ENCODE results near the gene CLTA. TPM values are rescaled to one million over a fixed set of nuclear protein-coding genes. Genes with fewer than 3 reads are reported as not detected.
A peak's percentile ranks its signal among the peaks of the same experiment; 100 is the strongest.

The CLTA gene
- total RNA-seq, 1 experiment from 2014 or later = 195 TPM

DNA sequence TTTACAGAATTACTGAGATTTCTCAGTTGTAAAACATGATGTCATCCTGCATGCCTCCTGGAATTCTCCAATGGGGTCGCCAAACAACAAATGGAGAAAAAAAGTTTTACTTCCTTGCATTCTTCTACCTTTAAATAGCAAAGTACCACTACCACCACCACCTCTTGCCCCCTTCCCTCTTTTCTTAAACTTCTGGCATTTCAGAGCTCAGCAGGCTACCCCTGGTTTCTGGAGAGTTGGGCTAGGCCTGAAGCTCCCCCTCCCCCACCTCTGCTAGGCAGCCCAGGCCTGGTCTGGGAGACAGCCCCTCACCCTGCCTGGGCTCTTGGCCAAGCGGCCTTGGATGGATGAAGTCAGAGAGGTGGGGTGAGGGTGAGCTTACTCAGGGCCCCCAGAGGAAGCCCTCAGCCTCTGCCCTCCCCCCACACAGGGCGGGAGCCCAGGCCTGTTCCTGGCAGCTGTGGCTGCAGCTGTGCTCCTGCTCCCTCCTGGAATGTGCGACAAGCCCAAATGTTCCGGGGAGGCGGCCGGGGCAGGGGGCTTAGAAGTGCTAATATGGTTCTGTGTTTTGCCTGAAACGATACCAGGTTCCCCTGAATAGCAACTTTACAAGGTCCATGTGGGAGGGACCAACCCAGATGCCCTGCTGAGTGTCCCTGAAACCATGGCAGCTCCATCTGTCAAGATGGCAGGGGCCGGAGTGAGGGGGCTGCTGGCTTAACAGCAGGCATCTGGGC lies 27.5 kb upstream of the CLTA start:
- H3K79me1 ChIP-seq (ENCODE audit: insufficient read depth, low read depth, low read length, poor library complexity, severe bottlenecking) = no peaks in the 10 kb centered on the region
- peak; percentile 92 for DNase-seq
- H3K4me3 Mint-ChIP-seq = peak overlapping the region in 1 of 2 experiments; percentile 67; a peak in 3 of 5 replicates

More for the DNA sequence above, 27.5 kb upstream of the CLTA start:
- Histone ChIP-seq H2AFZ (ENCODE audit: low read length) (no peak overlapping the region), H4K5ac (ENCODE audit: insufficient read length, low read depth, low read length) (no peak overlapping the region), H3K27ac (ENCODE audit: insufficient read length, low read depth, low read length) (peak overlapping the region; percentile 79), H3K23ac (ENCODE audit: insufficient read length, low read depth, low read length) (no peak overlapping the region), H4K91ac (ENCODE audit: insufficient read length, low read depth, low read length) (no peak overlapping the region), H2AK5ac (ENCODE audit: insufficient read length, low read length) (no peak overlapping the region), H3T11ph (ENCODE audit: low read length) (no peak overlapping the region), H2BK120ac (ENCODE audit: low read depth, low read length, poor library complexity, severe bottlenecking) (no peak overlapping the region), H3K9me3 (ENCODE audit: control insufficient read depth, low read depth, low read length) (no peaks in the 10 kb centered on the region), H4K20me1 (ENCODE audit: control insufficient read depth, insufficient read depth, insufficient read length) (no peaks in the 10 kb centered on the region), H3K79me2 (ENCODE audit: insufficient read depth, low read length) (no peaks in the 10 kb centered on the region), H3K4me2 (ENCODE audit: insufficient read depth, insufficient read length, low read length) (peak overlapping the region; percentile 0), H3K4ac (ENCODE audit: low read depth, low read length) (no peak overlapping the region; the same call in 1 of the 2 replicates), H2BK20ac (ENCODE audit: low read depth, low read length, poor library complexity, severe bottlenecking) (no peak overlapping the region), H4K8ac (replicated peaks; ENCODE audit: insufficient read length, low read depth, low read length) (no peak overlapping the region), H3K23me2 (ENCODE audit: insufficient read length, low read depth, low read length, poor library complexity, severe bottlenecking) (no peaks in the 10 kb centered on the region), H2BK12ac (ENCODE audit: insufficient read length, low read depth, low read length) (no peak overlapping the region), H2BK5ac (ENCODE audit: insufficient read length, low read length) (no peak overlapping the region), H3K9ac (ENCODE audit: extremely low read depth, insufficient read length, low read length) (no peak overlapping the region), H3K56ac (ENCODE audit: insufficient read length, low read depth, low read length) (no peak overlapping the region), H3K27me3 (ENCODE audit: insufficient read depth, low read length) (no peaks in the 10 kb centered on the region), H3K18ac (ENCODE audit: insufficient read length, low read depth, low read length) (peak overlapping the region; percentile 59), H2BK15ac (ENCODE audit: low read depth, low read length) (no peak overlapping the region), H3K4me1 (ENCODE audit: insufficient read depth, low read length) (peaks cover 10% of the 10 kb centered on the region), H3K14ac (ENCODE audit: insufficient read depth, low read length) (peak overlapping the region; percentile 40; the same call in 1 of the 2 replicates)
- Mint-ChIP-seq H3K27ac (peak overlapping the region; percentile 96 to 100 (median 96)), H3K27me3 (ENCODE audit: low read depth) (peaks cover 7% of the 10 kb centered on the region), H3K4me1 (peaks cover 36 to 47% of the 10 kb centered on the region in 2 experiments), H3K9me3 (peaks cover 3 to 4% of the 10 kb centered on the region in 2 experiments; a peak in 4 of 5 replicates), H3K36me3 (ENCODE audit: insufficient read depth in 1 of 3, low read depth in 3 of 3) (peaks cover 0 to 13% (median 2%) of the 10 kb centered on the region in 3 experiments; a peak in 4 of 7 replicates)
- no CpG with 5 or more reads among the region's 9 CpGs for WGBS (ENCODE audit: extremely low coverage, insufficient read length, low lambda C conversion rate)
- TF ChIP-seq CTCF (conservative IDR thresholded peaks at IDR 0.05) = no peak

All from H9 (cell line).